ENCODE results near the gene SLFNL1. TPM values are rescaled to one million over a fixed set of nuclear protein-coding genes. Genes with fewer than 3 reads are reported as not detected.
A peak's percentile ranks its signal among the peaks of the same experiment; 100 is the strongest.

The SLFNL1 gene
- total RNA-seq, 6 donors from 2014 or later, result 2.2 to 7.8 (median 5.3) TPM

DNA sequence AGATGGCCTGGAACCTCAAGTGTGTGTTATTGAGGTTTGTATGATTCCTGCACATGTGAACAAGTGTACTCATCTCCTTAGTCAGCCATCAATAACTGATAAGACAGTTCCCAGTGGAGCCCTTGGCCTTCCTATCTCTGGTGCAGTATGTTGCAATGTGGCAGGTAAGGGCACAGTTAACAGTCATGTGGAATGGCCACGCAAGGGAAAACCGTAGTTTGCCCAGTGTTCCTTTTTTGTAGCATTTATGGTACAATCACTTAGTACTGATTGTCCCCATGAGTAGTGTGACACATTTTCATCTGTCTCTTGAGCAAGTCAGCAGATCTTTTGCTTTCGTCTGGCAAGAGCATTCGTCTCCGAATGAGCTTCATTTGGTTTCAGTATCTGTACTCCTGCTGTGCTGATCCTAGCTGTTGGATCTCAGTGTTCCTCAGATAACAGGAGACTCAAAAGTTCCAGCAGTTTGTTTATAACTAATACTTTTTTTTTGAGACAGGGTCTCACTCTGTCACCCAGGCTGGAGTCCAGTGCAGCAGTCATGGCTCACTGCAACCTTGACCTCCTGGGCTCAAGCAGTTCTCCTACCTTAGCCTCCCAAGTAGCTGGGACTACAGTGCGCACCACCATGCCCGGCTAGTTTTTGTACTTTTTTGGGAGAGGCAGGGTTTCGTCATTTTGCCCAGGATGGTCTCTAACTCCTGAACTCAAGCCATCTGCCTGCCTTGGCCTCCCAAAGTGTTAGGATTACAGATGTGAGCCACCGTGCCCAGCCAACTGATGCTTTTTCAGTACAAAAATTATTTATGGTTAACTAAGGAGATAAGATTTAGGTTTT, 33.9 kb downstream of the SLFNL1 start:
- no peaks in the 10 kb centered on the region for H3K27me3 ChIP-seq
- ATAC-seq (ENCODE audit: low FRiP score in 2 of 2), result no peak
- no peak overlapping the region for H3K4me3 ChIP-seq
- TF ChIP-seq, protein P1, sequence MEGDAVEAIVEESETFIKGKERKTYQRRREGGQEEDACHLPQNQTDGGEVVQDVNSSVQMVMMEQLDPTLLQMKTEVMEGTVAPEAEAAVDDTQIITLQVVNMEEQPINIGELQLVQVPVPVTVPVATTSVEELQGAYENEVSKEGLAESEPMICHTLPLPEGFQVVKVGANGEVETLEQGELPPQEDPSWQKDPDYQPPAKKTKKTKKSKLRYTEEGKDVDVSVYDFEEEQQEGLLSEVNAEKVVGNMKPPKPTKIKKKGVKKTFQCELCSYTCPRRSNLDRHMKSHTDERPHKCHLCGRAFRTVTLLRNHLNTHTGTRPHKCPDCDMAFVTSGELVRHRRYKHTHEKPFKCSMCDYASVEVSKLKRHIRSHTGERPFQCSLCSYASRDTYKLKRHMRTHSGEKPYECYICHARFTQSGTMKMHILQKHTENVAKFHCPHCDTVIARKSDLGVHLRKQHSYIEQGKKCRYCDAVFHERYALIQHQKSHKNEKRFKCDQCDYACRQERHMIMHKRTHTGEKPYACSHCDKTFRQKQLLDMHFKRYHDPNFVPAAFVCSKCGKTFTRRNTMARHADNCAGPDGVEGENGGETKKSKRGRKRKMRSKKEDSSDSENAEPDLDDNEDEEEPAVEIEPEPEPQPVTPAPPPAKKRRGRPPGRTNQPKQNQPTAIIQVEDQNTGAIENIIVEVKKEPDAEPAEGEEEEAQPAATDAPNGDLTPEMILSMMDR (IDR thresholded peaks at IDR 0.05), result no peak
- TF ChIP-seq POLR2AphosphoS5 (IDR thresholded peaks at IDR 0.05), result no peak
- TF ChIP-seq EP300 (IDR thresholded peaks at IDR 0.05), result no peak
- no peak for TF ChIP-seq POLR2A (IDR thresholded peaks at IDR 0.05)
- DNase-seq, result no peak
- no peaks in the 10 kb centered on the region for H3K9me3 ChIP-seq
- H3K27ac ChIP-seq, result no peak overlapping the region
- H3K4me1 ChIP-seq, result peaks cover 14 to 24% (median 22%) of the 10 kb centered on the region in 4 donors
- H3K36me3 ChIP-seq, result peaks cover 0 to 86% (median 34%) of the 10 kb centered on the region in 4 donors
- 82 to 92% methylated on average over 9 of the region's 9 CpGs for WGBS, 2 donors

DNA sequence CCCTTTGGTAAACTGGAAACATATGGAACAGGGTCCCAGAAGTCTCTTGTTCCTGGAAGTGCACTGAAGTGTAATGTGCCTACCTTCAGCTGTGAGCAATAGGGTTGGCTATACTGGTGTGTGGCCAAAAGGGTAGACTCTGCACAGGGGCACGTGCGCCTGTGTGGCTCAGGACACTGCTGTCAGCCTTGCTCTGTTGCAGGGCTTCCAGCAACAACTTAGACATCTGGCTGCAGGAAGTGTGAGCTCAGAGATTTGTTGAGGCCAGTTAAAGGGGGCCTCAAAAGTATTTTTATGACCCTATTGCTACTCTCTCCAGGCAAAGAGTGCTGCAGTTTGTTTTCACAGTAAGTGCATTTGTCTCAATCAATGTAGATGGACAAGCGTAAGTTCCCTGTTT, 34.6 kb downstream of the SLFNL1 start:
- H3K27me3 ChIP-seq, result no peaks in the 10 kb centered on the region
- 68 to 86% methylated on average over 3 of the region's 3 CpGs for WGBS, 2 donors
- DNase-seq, result no peak
- peaks cover 18 to 29% (median 24%) of the 10 kb centered on the region in 4 donors for H3K4me1 ChIP-seq
- TF ChIP-seq POLR2AphosphoS5 (IDR thresholded peaks at IDR 0.05) (no peak), EP300 (IDR thresholded peaks at IDR 0.05) (no peak), POLR2A (IDR thresholded peaks at IDR 0.05) (no peak)
- TF ChIP-seq, protein P1 (IDR thresholded peaks at IDR 0.05), result no peak
- H3K9me3 ChIP-seq, result no peaks in the 10 kb centered on the region
- H3K36me3 ChIP-seq, result peaks cover 0 to 79% (median 30%) of the 10 kb centered on the region in 4 donors
- peak overlapping the region in 2 of 4 donors; percentile 36 to 68 for H3K27ac ChIP-seq
- H3K4me3 ChIP-seq, result no peak overlapping the region
- ATAC-seq (ENCODE audit: low FRiP score in 2 of 2), result peak in 1 of 2 donors; percentile 13

- 84 to 85% methylated on average over 10 of the region's 10 CpGs for WGBS, 2 donors
- H3K4me1 ChIP-seq, result peaks cover 21 to 32% (median 30%) of the 10 kb centered on the region in 4 donors
- H3K36me3 ChIP-seq, result peaks cover 0 to 73% (median 26%) of the 10 kb centered on the region in 4 donors
Measured at GRCh38 chr1:40986328-40986783, 35.2 kb downstream of the SLFNL1 start.

DNA sequence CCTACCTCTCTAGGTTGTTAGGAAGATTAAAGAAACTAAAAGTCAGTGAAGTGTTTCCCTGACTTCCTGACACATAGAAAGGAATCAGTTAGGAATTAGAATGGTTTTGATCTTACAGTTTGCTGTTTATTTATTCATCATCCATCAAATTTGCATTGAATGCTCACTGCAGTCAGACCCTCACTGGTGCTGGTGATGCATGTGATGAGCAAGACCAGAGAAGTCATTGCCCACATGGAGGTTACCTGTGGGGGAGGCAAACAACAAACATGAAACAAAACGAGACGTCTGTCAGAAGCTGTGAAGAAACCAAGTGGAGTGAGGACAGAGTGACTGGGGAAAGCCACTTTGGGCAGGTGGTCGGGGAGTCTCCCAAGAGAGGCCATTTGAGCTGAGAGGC, 35.6 kb downstream of the SLFNL1 start:
- ATAC-seq (ENCODE audit: low FRiP score in 2 of 2) (no peak), DNase-seq (no peak)
- H3K27ac ChIP-seq, result peak overlapping the region in 3 of 4 donors; percentile 18 to 72 (median 26)
- peaks cover 25 to 37% (median 33%) of the 10 kb centered on the region in 4 donors for H3K4me1 ChIP-seq
- no peaks in the 10 kb centered on the region for H3K9me3 ChIP-seq
- no peak overlapping the region for H3K4me3 ChIP-seq
- peaks cover 0 to 68% (median 24%) of the 10 kb centered on the region in 4 donors for H3K36me3 ChIP-seq
- H3K27me3 ChIP-seq, result no peaks in the 10 kb centered on the region
- TF ChIP-seq, protein P1 (IDR thresholded peaks at IDR 0.05), result no peak
- TF ChIP-seq EP300 (IDR thresholded peaks at IDR 0.05), result no peak
- WGBS, 2 donors, result 47 to 82% methylated on average over 3 of the region's 3 CpGs

More at GRCh38 chr1:40986328-40986783, 35.2 kb downstream of the SLFNL1 start:
- DNase-seq (peak in 1 of 2 donors; percentile 35), ATAC-seq (ENCODE audit: low FRiP score in 2 of 2) (peak; percentile 34 to 49)
- no peaks in the 10 kb centered on the region for H3K27me3 ChIP-seq
- H3K9me3 ChIP-seq, result no peaks in the 10 kb centered on the region
- H3K27ac ChIP-seq, result peak overlapping the region in 2 of 4 donors; percentile 36 to 72
- no peak for TF ChIP-seq EP300 (IDR thresholded peaks at IDR 0.05)
- TF ChIP-seq, protein P1 (IDR thresholded peaks at IDR 0.05), result no peak
- no peak for TF ChIP-seq POLR2A (IDR thresholded peaks at IDR 0.05)
- no peak for TF ChIP-seq POLR2AphosphoS5 (IDR thresholded peaks at IDR 0.05)
- H3K4me3 ChIP-seq, result no peak overlapping the region

All from upper lobe of left lung (tissue), 6 donors.